Ishikawa (cell line): ENCODE measurements around the gene GRID1.

ENCODE experiments used
- CEBPB ChIP-seq: IDR thresholded peaks from 2 replicates; pipeline ENCODE4 v1.6.1; 2012
- CREB1 ChIP-seq: IDR thresholded peaks from 2 replicates; pipeline ENCODE4 v1.6.1; 2012; ENCODE audit warnings: low read depth
- EGR1 ChIP-seq: IDR thresholded peaks from 2 replicates; pipeline ENCODE4 v1.6.1; 2012
- EP300 ChIP-seq: IDR thresholded peaks from 2 replicates; pipeline ENCODE4 v1.6.1; 2012; ENCODE audit warnings: borderline replicate concordance
- FOXM1 ChIP-seq: IDR thresholded peaks from 2 replicates; pipeline ENCODE4 v1.6.1; 2012; ENCODE audit warnings: low read depth, borderline replicate concordance
- NFIC ChIP-seq: IDR thresholded peaks from 2 replicates; pipeline ENCODE4 v1.6.1; 2012
- RAD21 ChIP-seq: IDR thresholded peaks from 2 replicates; pipeline ENCODE4 v1.6.1; 2012; ENCODE audit warnings: low read depth
- TAF1 ChIP-seq: IDR thresholded peaks from 2 replicates; pipeline ENCODE4 v1.6.1; 2012; ENCODE audit warnings: low read depth, mild to moderate bottlenecking
- TCF12 ChIP-seq: IDR thresholded peaks from 2 replicates; pipeline ENCODE4 v1.6.1; 2012; ENCODE audit warnings: low read depth
- TEAD4 ChIP-seq: IDR thresholded peaks from 2 replicates; pipeline ENCODE4 v1.6.1; 2012
- YY1 ChIP-seq: IDR thresholded peaks from 2 replicates; pipeline ENCODE4 v1.6.1; 2012; ENCODE audit warnings: low read depth
- ZBTB7A ChIP-seq: IDR thresholded peaks from 2 replicates; pipeline ENCODE4 v1.6.1; 2012; ENCODE audit warnings: low read depth
- TF ChIP-seq, protein P1 (sequence below): IDR thresholded peaks from 2 replicates; pipeline ENCODE4 v1.6.1; 2012; ENCODE audit warnings: low read depth, mild to moderate bottlenecking
- TF ChIP-seq, protein P2 (sequence below): IDR thresholded peaks from 2 replicates; pipeline ENCODE4 v1.6.1; 2012
- TF ChIP-seq, protein P3 (sequence below): IDR thresholded peaks from 2 replicates; pipeline ENCODE4 v1.6.1; 2012

GRID1 gene

DNA sequence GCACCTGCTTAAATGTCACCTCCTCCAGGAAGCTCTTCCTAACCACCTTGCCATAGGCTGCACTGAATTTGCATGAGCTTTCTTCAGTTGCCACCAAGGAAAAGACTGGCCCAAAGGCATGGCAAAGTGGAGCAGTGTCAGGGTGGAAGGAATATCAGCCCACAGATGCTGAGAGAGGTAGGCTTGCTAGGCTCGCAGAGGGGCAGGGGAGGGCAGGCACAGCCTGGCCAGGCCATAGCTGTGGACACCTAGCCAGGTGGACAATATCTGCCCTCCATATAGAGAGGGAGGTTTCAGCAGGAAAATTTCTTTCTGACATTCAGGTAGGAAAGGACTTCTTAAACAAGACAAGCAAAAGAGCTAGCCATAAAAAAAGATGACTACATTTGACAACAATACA is 166.3 kb downstream of the GRID1 start:
- no peak for TF ChIP-seq TCF12
- TF ChIP-seq EP300 = no peak
- TF ChIP-seq NFIC = no peak
- TF ChIP-seq ZBTB7A = no peak
- TF ChIP-seq CEBPB = no peak
- no peak for TF ChIP-seq FOXM1
- TF ChIP-seq EGR1 = no peak

DNA sequence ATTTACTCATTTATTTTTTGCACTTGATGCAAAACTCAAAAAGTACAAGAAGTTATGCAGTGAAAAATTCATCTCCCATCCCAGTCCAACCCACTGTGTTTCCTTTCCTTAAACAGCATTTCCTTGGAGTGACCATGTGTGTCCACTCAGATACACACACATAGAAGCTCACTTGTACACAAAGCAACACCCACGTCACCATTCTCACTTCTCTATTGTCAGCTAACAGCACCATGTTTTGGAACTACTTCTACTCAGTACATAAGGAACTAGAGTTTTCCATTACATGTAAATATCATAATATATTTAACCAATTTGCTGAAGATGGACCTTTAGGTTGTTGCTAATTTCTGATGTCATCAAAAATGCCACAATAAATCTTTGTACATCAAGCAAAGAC is 167.6 kb downstream of the GRID1 start:
- TF ChIP-seq YY1 = no peak
- TF ChIP-seq EGR1 = no peak
- no peak for TF ChIP-seq RAD21
- no peak for TF ChIP-seq CREB1

DNA sequence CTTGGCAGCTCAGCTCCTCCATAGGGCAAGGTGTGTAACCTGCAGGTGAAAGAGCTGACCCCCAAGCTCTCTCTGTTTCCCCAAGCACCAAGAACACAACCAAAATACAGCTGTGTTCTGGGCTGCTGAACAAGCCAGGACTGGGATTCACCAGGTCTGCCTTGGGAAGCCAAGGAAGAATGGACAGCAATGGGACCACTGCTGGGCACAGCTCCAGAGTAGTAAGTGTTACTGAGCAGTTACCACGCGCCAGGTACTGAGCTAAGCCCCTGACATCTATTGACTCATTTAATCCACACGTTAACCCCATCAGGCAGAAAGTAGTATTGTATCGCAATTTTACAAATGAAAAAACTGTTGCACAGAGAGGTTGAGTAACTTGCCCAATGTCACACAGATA is 168.3 kb downstream of the GRID1 start:
- no peak for TF ChIP-seq NFIC
- TF ChIP-seq FOXM1 = no peak
- no peak for TF ChIP-seq EP300
- TF ChIP-seq, protein P1, sequence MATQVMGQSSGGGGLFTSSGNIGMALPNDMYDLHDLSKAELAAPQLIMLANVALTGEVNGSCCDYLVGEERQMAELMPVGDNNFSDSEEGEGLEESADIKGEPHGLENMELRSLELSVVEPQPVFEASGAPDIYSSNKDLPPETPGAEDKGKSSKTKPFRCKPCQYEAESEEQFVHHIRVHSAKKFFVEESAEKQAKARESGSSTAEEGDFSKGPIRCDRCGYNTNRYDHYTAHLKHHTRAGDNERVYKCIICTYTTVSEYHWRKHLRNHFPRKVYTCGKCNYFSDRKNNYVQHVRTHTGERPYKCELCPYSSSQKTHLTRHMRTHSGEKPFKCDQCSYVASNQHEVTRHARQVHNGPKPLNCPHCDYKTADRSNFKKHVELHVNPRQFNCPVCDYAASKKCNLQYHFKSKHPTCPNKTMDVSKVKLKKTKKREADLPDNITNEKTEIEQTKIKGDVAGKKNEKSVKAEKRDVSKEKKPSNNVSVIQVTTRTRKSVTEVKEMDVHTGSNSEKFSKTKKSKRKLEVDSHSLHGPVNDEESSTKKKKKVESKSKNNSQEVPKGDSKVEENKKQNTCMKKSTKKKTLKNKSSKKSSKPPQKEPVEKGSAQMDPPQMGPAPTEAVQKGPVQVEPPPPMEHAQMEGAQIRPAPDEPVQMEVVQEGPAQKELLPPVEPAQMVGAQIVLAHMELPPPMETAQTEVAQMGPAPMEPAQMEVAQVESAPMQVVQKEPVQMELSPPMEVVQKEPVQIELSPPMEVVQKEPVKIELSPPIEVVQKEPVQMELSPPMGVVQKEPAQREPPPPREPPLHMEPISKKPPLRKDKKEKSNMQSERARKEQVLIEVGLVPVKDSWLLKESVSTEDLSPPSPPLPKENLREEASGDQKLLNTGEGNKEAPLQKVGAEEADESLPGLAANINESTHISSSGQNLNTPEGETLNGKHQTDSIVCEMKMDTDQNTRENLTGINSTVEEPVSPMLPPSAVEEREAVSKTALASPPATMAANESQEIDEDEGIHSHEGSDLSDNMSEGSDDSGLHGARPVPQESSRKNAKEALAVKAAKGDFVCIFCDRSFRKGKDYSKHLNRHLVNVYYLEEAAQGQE = no peak
- TF ChIP-seq, protein P2, sequence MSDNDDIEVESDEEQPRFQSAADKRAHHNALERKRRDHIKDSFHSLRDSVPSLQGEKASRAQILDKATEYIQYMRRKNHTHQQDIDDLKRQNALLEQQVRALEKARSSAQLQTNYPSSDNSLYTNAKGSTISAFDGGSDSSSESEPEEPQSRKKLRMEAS = no peak
- TF ChIP-seq YY1 = no peak
- no peak for TF ChIP-seq TEAD4

DNA sequence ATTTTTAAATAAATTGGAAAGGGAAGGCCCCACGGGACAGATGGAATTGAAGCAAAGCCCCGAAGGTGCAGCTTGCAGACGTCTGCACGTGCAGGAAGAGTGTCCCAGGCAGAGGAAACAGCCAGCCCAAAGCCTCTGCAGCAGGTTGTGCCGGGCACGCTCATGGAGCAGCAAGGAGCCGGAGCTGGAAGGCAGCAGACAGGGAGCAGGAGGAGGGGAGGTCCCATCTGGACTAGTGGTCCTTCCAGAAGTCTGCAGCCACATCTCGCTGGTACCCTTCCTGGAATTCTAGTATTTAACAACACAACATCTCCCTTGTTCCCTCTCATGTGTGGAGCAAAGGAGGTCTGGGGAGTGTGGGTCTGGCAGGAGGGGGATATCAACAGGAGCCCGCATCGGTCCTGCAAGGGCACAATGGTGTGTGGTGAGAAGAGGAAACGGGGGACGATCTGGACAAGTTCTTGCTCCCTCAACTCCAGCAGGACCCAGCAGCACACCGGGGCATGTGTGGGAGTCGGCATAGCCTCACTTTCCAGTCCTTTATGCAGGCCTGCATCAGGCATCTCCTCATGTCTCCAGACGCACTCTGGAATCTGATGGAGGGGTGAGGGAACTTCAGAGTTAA is 169.3 kb downstream of the GRID1 start:
- TF ChIP-seq, protein P3, sequence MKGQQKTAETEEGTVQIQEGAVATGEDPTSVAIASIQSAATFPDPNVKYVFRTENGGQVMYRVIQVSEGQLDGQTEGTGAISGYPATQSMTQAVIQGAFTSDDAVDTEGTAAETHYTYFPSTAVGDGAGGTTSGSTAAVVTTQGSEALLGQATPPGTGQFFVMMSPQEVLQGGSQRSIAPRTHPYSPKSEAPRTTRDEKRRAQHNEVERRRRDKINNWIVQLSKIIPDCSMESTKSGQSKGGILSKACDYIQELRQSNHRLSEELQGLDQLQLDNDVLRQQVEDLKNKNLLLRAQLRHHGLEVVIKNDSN = no peak
- TF ChIP-seq TCF12 (no peak), YY1 (no peak), NFIC (no peak), EP300 (no peak), TAF1 (no peak), TEAD4 (no peak), FOXM1 (no peak), CREB1 (no peak), EGR1 (no peak), RAD21 (no peak), CEBPB (no peak)
- TF ChIP-seq, protein P1 = no peak
- TF ChIP-seq, protein P2 = no peak

DNA sequence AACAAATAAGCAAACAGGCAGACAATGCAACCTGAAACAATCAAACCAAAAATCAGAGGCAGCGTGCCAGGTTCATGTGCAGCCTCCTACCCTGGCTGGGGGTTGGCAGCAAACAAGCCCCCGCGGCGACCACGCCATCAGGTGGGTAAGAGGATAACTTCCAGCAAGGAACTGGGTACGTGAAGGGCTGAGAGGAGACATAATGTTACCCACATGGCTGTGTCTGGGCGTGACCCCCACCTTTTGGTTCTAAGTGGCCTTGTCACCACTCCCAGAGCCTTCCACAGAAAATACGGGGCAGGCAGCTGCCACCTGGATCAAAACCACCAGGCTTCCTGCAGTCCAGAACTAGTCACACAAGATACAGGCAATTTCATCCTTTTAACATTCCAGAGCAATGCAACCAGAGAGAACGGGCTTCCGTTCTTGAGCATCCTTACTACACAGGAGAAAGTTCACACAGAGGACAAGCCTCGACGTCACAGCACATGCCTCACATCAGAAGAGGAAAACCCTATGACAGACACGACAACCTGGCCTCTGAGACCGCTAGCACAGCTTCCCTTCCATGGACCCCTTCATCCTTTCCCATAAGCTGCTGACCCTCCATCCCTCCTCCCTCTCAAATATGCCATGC is 171.0 kb downstream of the GRID1 start:
- TF ChIP-seq, protein P2 = no peak
- TF ChIP-seq EP300 (no peak), ZBTB7A (no peak), NFIC (no peak), EGR1 (no peak), TCF12 (no peak), YY1 (no peak)
- TF ChIP-seq, protein P1 = no peak
